Measurements from ENCODE around the gene ZDHHC14. TPM values are rescaled to one million over a fixed set of nuclear protein-coding genes. Genes with fewer than 3 reads are reported as not detected.
"Not testable (repeated sequence)": the region's sequence is repeated elsewhere in the genome, so short reads cannot be mapped to it uniquely, and the experiment has no call there.

The ZDHHC14 gene
- total RNA-seq, 1 donor from 2014 or later, result 1.8 TPM

DNA sequence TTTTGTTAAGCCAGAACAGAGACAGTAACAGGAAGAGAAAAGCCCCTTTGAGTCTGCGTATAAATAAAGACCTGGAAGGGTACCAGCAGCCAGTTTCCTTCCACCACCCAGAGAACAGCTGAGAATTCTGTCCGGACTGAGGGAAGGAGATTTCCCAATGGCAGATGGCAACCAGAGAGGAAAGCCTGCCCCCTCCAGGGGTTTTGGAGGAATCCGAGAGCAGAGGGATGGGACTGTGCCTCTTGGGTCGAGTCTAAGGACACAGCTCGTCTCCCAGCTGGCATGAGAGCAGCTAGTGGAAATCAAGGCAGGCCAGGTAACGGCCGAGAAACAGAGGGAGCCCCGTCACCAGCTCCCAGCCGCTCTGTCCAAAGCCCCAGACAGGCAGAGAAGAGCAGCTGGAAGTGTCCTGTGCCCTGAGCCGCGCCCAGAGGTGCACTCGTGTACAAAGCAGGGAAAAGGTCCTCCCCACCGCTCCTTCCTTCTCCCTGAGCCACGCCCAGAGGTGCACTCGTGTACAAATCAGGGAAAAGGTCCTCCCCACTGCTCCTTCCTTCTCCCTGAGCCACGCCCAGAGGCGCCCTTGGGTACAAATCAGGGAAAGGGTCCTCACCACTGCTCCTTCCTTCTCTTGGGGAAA is 308.1 kb downstream of the ZDHHC14 start:
- TF ChIP-seq, protein P1, sequence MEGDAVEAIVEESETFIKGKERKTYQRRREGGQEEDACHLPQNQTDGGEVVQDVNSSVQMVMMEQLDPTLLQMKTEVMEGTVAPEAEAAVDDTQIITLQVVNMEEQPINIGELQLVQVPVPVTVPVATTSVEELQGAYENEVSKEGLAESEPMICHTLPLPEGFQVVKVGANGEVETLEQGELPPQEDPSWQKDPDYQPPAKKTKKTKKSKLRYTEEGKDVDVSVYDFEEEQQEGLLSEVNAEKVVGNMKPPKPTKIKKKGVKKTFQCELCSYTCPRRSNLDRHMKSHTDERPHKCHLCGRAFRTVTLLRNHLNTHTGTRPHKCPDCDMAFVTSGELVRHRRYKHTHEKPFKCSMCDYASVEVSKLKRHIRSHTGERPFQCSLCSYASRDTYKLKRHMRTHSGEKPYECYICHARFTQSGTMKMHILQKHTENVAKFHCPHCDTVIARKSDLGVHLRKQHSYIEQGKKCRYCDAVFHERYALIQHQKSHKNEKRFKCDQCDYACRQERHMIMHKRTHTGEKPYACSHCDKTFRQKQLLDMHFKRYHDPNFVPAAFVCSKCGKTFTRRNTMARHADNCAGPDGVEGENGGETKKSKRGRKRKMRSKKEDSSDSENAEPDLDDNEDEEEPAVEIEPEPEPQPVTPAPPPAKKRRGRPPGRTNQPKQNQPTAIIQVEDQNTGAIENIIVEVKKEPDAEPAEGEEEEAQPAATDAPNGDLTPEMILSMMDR (IDR thresholded peaks at IDR 0.05; ENCODE audit: insufficient read depth, low read length, severe bottlenecking), result no peak
- Histone ChIP-seq H3K27me3 (ENCODE audit: control insufficient read depth, insufficient read depth, low read length) (peaks cover 11% of the 10 kb centered on the region), H3K4me3 (ENCODE audit: low read depth, low read length) (no peak overlapping the region), H3K36me3 (ENCODE audit: control insufficient read depth, insufficient read depth, low read length) (no peaks in the 10 kb centered on the region)
- FAIRE-seq, result no peak
- DNase-seq (ENCODE audit: low read depth), result no peak

DNA sequence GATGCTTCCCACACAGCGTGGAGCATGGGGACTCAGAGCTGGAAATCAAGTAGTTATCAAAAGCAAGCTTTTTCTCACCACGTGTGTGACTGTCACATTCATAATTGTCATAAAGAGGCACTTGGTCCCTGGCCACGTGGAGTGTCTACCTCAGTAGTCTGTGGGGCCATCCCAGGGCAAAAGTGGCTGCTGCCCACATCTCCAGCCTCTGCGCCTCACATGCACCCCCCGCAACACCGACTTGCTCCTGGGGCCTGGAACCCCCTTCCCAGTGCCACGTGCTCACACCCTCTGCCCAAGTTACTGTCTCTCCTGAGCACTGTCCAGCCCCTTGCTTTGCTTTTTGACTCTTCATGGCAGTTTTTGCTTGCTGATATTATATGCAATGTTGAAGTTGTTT is 308.9 kb downstream of the ZDHHC14 start:
- FAIRE-seq (peak; percentile 13), DNase-seq (ENCODE audit: low read depth) (no peak)
- Histone ChIP-seq H3K36me3 (ENCODE audit: control insufficient read depth, insufficient read depth, low read length) (no peaks in the 10 kb centered on the region), H3K4me3 (ENCODE audit: low read depth, low read length) (no peak overlapping the region), H3K27me3 (ENCODE audit: control insufficient read depth, insufficient read depth, low read length) (peaks cover 11% of the 10 kb centered on the region)
- TF ChIP-seq, protein P1 (IDR thresholded peaks at IDR 0.05; ENCODE audit: insufficient read depth, low read length, severe bottlenecking), result no peak

DNA sequence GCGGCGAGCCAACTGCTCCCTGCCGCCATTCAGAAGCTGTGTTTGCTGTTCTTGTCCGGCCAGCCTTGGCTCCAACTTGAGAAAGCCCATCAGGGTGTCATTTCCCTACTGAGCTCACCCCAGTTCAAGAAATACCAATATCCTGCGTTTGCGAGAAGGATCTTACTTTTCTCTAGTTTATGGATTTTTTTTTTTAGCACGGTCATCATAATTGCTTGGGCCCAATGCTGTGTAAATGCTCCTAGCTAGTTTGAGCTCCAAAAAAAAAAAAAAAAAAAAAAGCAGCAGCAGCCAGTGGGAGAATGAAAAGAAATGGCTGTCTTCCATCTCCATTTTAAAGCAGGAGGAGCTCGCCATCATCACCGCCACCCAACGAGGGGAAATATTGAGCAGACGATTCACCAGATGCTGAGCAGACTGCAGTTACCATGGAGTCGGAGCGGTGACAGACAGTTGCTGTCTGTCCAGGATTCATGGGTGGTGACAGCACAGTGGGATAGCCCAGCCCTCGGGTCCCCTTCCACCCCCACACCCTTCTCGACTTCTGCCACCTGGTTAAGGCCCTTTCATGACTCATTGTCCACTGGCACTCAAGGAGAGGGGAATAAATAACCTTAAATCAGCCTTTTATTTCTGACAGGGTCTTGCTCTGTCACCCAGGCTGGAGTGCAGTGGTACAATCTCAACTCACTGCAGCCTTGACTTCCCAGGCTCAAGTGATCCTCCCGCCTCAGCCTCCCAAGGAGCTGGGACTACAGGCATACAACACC is 309.6 kb downstream of the ZDHHC14 start:
- DNase-seq (ENCODE audit: low read depth) (no peak), FAIRE-seq (no peak)
- TF ChIP-seq, protein P1 (IDR thresholded peaks at IDR 0.05; ENCODE audit: insufficient read depth, low read length, severe bottlenecking), result no peak
- Histone ChIP-seq H3K27me3 (ENCODE audit: control insufficient read depth, insufficient read depth, low read length) (peaks cover 11% of the 10 kb centered on the region), H3K4me3 (ENCODE audit: low read depth, low read length) (no peak overlapping the region), H3K36me3 (ENCODE audit: control insufficient read depth, insufficient read depth, low read length) (no peaks in the 10 kb centered on the region)

DNA sequence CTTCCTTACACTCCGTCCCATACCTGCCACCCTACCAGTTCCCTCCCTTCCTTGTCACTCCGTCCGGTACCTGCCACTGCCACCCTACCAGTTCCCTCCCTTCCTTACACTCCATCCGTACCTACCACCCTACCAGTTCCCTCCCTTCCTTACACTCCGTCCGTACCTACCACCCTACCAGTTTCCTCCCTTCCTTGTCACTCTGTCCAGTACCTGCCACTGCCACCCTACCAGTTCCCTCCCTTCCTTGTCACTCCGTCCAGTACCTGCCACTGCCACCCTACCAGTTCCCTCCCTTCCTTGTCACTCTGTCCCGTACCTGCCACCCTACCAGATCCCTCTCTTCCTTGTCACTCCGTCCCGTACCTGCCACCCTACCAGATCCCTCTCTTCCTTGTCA is 310.6 kb downstream of the ZDHHC14 start:
- H3K36me3 ChIP-seq (ENCODE audit: control insufficient read depth, insufficient read depth, low read length); H3K4me3 ChIP-seq (ENCODE audit: low read depth, low read length); DNase-seq (ENCODE audit: low read depth): not testable (repeated sequence)
- peaks cover 11% of the 10 kb centered on the region for H3K27me3 ChIP-seq (ENCODE audit: control insufficient read depth, insufficient read depth, low read length)
- FAIRE-seq, result peak; percentile 55

DNA sequence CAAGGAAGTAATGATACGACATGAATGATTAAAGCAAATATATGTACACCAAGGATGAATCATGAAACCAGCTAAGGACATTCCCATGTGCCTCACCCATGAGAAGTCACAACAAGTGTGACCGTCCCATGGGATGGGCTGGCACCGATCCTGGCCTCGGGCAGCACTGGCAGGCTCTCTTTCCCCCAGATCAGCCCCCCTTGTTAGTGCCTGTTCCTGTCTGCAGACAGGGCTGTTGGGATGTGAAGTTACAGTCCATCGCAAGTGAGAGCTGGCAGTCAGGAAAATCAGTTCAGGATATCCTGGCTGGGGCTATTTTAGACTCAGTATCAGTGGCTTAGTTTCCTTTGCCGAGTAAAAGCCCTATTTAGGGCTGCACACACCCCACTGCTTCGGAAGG is 312.9 kb downstream of the ZDHHC14 start:
- DNase-seq (ENCODE audit: low read depth) (peak; percentile 18), FAIRE-seq (no peak)
- Histone ChIP-seq H3K4me3 (ENCODE audit: low read depth, low read length) (no peak overlapping the region), H3K36me3 (ENCODE audit: control insufficient read depth, insufficient read depth, low read length) (no peaks in the 10 kb centered on the region), H3K27me3 (ENCODE audit: control insufficient read depth, insufficient read depth, low read length) (peaks cover 7% of the 10 kb centered on the region)
- TF ChIP-seq, protein P1 (IDR thresholded peaks at IDR 0.05; ENCODE audit: insufficient read depth, low read length, severe bottlenecking), result no peak

DNA sequence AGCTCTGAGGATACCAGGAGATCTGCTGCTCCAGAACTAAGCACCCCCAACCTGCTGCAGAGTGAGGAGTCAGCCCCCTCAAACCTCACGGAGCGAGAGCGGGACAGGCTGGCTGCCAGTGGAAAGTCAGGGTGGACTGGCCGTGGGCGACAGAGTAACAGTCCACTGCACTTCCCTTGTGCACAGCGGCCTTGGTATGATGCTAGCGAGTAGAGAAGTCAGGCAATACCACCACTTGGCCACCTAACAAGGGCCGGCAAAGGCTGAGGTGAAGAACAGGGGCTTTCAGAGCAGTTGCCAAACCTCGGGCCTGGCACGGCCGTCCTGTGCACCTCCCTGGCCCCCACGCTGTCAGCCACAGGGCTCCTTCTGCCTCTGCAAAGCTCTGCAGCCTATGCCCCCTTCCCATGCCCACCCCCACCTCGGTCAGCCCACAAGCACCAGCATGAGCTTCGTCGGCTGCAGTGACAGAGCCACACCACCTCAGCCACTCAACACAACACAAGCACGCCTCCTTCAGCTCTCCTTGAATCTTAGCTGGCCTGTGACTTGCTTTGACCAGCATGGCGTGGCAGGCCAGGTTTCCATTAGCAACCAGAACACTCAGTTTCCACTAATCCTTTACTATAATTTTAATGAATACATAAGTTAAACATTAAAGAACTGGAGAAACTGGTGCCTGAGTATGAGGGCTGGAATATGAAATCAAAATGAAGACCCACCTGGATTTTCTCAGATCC is 314.5 kb downstream of the ZDHHC14 start:
- TF ChIP-seq, protein P1 (IDR thresholded peaks at IDR 0.05; ENCODE audit: insufficient read depth, low read length, severe bottlenecking), result no peak
- DNase-seq (ENCODE audit: low read depth), result no peak
- Histone ChIP-seq H3K36me3 (ENCODE audit: control insufficient read depth, insufficient read depth, low read length) (no peaks in the 10 kb centered on the region), H3K4me3 (ENCODE audit: low read depth, low read length) (no peak overlapping the region), H3K27me3 (ENCODE audit: control insufficient read depth, insufficient read depth, low read length) (peaks cover 2% of the 10 kb centered on the region)
- no peak for FAIRE-seq

Measured in bronchial epithelial cell (primary cell).